IMR-90 (cell line): ENCODE results near the gene GABRB3. TPM values are rescaled to one million over a fixed set of nuclear protein-coding genes. Genes with fewer than 3 reads are reported as not detected.

Experiments used
- ATAC-seq: fragments of 200-7000 bp; cut with Tn5 transposase; 2 replicates; pipeline ENCODE4 v1.9.1; 2020; ENCODE audit warnings: low read depth, mild to moderate bottlenecking, moderate library complexity
- BruUV-seq: library from RNA; stranded (reverse); fragments of 400-500 nt; replicated peaks from 2 replicates; lab custom pipeline; 2021; lab: Mats Ljungman, UMichigan
- CTCF ChIA-PET: fragments of 300-600 bp; formaldehyde crosslinking; extraction: SDS; loops from one replicate; lab custom pipeline; 2021; ENCODE audit warnings: antibody characterized with exemption; lab: Yijun Ruan, JAX
- POLR2A ChIA-PET: fragments of 300-600 bp; sonication (Branson Sonifier 250); formaldehyde crosslinking; loops from one replicate; lab custom pipeline; 2022; ENCODE audit warnings: antibody characterized with exemption; ENCODE audit not compliant: unreplicated experiment; lab: Charles Lee
- DNase-seq: peaks from one replicate; pipeline ENCODE4 v3.0.0; 2013
- H2AFZ ChIP-seq: replicated peaks from 2 replicates; pipeline ENCODE3; 2013; ENCODE audit warnings: low read length, mild to moderate bottlenecking; ENCODE audit not compliant: poor library complexity
- H2AK5ac ChIP-seq: 2 replicates; pipeline ENCODE4 v1.6.1; 2013; ENCODE audit warnings: low read depth, low read length, inconsistent platforms
- H2AK9ac ChIP-seq: replicated peaks from 2 replicates; pipeline ENCODE3; 2013; ENCODE audit warnings: mild to moderate bottlenecking, low read depth, low read length, moderate library complexity; ENCODE audit not compliant: poor library complexity
- H2BK120ac ChIP-seq: 2 replicates; pipeline ENCODE4 v1.6.1; 2013; ENCODE audit warnings: low read depth, low read length, inconsistent platforms
- H2BK15ac ChIP-seq: 3 replicates; pipeline ENCODE4 v1.6.1; 2013; ENCODE audit warnings: low read depth, low read length, inconsistent platforms
- H2BK20ac ChIP-seq: 2 replicates; pipeline ENCODE4 v1.6.1; 2013; ENCODE audit warnings: low read depth, mild to moderate bottlenecking, inconsistent platforms, low read length, moderate library complexity
- H2BK5ac ChIP-seq: 2 replicates; pipeline ENCODE4 v1.6.1; 2013; ENCODE audit warnings: mild to moderate bottlenecking, low read depth, low read length, inconsistent platforms; ENCODE audit not compliant: poor library complexity, severe bottlenecking
- H3K14ac ChIP-seq: replicated peaks from 2 replicates; pipeline ENCODE4 v1.6.1; 2013; ENCODE audit warnings: low read depth, low read length, inconsistent platforms
- H3K18ac ChIP-seq: 2 replicates; pipeline ENCODE4 v1.6.1; 2013; ENCODE audit warnings: low read depth, low read length, control low read depth
- H3K23ac ChIP-seq: 2 replicates; pipeline ENCODE4 v1.6.1; 2013; ENCODE audit warnings: low read depth, low read length, inconsistent platforms
- H3K27ac ChIP-seq: 2 replicates; pipeline ENCODE4 v1.5.1; 2013; ENCODE audit warnings: mild to moderate bottlenecking, control low read depth, low read length; ENCODE audit not compliant: insufficient read depth
- H3K27me3 ChIP-seq: 2 replicates; pipeline ENCODE4 v1.6.1; 2013; ENCODE audit warnings: low read length; ENCODE audit not compliant: control insufficient read depth, insufficient read depth
- H3K36me3 ChIP-seq: 2 replicates; pipeline ENCODE4 v1.6.1; 2013; ENCODE audit warnings: low read length, mixed read lengths; ENCODE audit not compliant: control insufficient read depth, insufficient read depth
- H3K4ac ChIP-seq: 2 replicates; pipeline ENCODE4 v1.6.1; 2013; ENCODE audit warnings: low read depth, low read length, inconsistent platforms
- H3K4me1 ChIP-seq: 2 replicates; pipeline ENCODE4 v1.6.1; 2013; ENCODE audit warnings: low read length, mixed read lengths; ENCODE audit not compliant: control insufficient read depth, insufficient read depth
- H3K4me2 ChIP-seq: 2 replicates; pipeline ENCODE4 v1.6.1; 2013; ENCODE audit warnings: low read depth, mild to moderate bottlenecking, control low read depth, low read length, moderate library complexity
- H3K4me3 ChIP-seq: 2 replicates; pipeline ENCODE4 v1.5.1; 2013; ENCODE audit warnings: low read depth, mild to moderate bottlenecking, control low read depth, low read length, moderate library complexity; ENCODE audit not compliant: insufficient read depth
- H3K56ac ChIP-seq: 2 replicates; pipeline ENCODE4 v1.6.1; 2013; ENCODE audit warnings: low read length, inconsistent platforms; ENCODE audit not compliant: insufficient read depth; ENCODE audit errors: extremely low read depth
- H3K79me1 ChIP-seq, 2 experiments: 2 replicates each; pipeline ENCODE4 v1.6.1; 2013; ENCODE audit warnings: low read length in 2 of 2, inconsistent platforms in 1 of 2, low read depth in 1 of 2
- H3K9ac ChIP-seq: 2 replicates; pipeline ENCODE4 v1.6.1; 2013; ENCODE audit warnings: low read depth, low read length, control low read depth
- H3K9me1 ChIP-seq: 2 replicates; pipeline ENCODE4 v1.6.1; 2013; ENCODE audit warnings: low read length, inconsistent platforms; ENCODE audit not compliant: insufficient read depth
- H3K9me3 ChIP-seq: 2 replicates; pipeline ENCODE4 v1.6.1; 2013; ENCODE audit warnings: low read length; ENCODE audit not compliant: control insufficient read depth, insufficient read depth
- H4K20me1 ChIP-seq: 2 replicates; pipeline ENCODE4 v1.6.1; 2013; ENCODE audit warnings: low read length, inconsistent platforms; ENCODE audit not compliant: insufficient read depth
- H4K5ac ChIP-seq: 2 replicates; pipeline ENCODE4 v1.6.1; 2013; ENCODE audit warnings: mild to moderate bottlenecking, low read depth, low read length, control low read depth
- H4K8ac ChIP-seq, 2 experiments: 2 replicates each; pipeline ENCODE4 v1.6.1; 2013; ENCODE audit warnings: low read depth in 2 of 2, low read length in 2 of 2, control low read depth in 1 of 2, inconsistent platforms in 1 of 2
- H4K91ac ChIP-seq: 2 replicates; pipeline ENCODE4 v1.6.1; 2013; ENCODE audit warnings: low read depth, low read length, inconsistent platforms; ENCODE audit not compliant: insufficient read depth
- CEBPB ChIP-seq: IDR thresholded peaks from 2 replicates; pipeline ENCODE4 v1.6.1; 2012; ENCODE audit warnings: low read depth, low read length, improper control_type of control experiment
- CHD1 ChIP-seq: IDR thresholded peaks from 2 replicates; pipeline ENCODE4 v1.6.1; 2012; ENCODE audit warnings: low read depth, low read length, improper control_type of control experiment
- RAD21 ChIP-seq: IDR thresholded peaks from 2 replicates; pipeline ENCODE4 v1.6.1; 2012; ENCODE audit warnings: low read length, improper control_type of control experiment
- RFX5 ChIP-seq: IDR thresholded peaks from 2 replicates; pipeline ENCODE4 v1.8.0; 2012; ENCODE audit warnings: low read depth, mild to moderate bottlenecking, low read length, moderate library complexity
- whole genome bisulfite sequencing, 2 experiments: methylation state at CpG; one replicate each; pipeline versions ENCODE4 v1.1.5 to v1.1.7; 2013; ENCODE audit warnings: missing lambda C conversion rate in 2 of 2; ENCODE audit not compliant: insufficient read length in 1 of 2; ENCODE audit errors: extremely low coverage in 2 of 2; 5-methylcytosine and 5-hydroxymethylcytosine counted together
- dilution Hi-C: fragments of 300-500 bp; cut with HindIII; formaldehyde crosslinking; loops from one replicate; pipeline ENCODE4 v1.14.3; 2018; ENCODE audit warnings: low sequenced_read_pairs; ENCODE audit not compliant: unreplicated experiment
- in situ Hi-C: fragments of 300-500 bp; cut with MboI; formaldehyde crosslinking; loops from 3 replicates; pipeline ENCODE4 v1.14.3; 2019; ENCODE audit warnings: low sequenced_read_pairs, inconsistent platforms, mixed read lengths
- intact Hi-C: fragments of 100-400 bp; cut with micrococcal nuclease; formaldehyde crosslinking; loops from 2 replicates; pipeline ENCODE4 v1.10.0; 2022
- polyA plus RNA-seq, 3 experiments: library from polyadenylated mRNA; depleted of rRNA; stranded (reverse); fragments of >200 nt; gene quantifications; 2 replicates each; pipeline ENCODE4 v1.2.3, GENCODE V29; 2012; ENCODE audit warnings: low replicate concordance in 1 of 3
- total RNA-seq: library from RNA; depleted of rRNA; stranded (reverse); fragments of >200 nt; gene quantifications from 2 replicates; pipeline ENCODE4 v1.2.3, GENCODE V29; 2012

Gene GABRB3
- total and polyA plus RNA-seq, 2 of the 4 experiments (the other 2 are of a cell fraction), result 0.36 to 0.54 TPM

DNA sequence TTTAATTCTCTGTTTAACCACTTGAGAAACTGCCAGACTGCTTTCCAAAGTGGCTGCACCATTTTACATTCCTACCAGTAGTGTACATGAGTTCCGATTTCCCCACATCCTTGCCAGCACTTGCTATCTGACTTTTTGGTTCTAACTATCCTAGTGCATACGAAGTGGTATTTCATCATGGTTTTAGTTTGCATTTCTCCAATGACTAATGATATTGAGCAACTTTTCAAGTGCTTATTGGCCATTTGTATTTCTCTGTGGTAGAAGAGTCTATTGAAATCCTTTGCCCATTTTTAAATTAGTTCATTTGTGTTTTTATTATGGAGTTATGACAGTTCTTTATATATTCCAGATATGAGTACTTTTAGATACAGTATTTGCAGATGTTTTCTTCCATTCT lies 247.8 kb downstream of the GABRB3 start:
- no peak overlapping the region for H3K27ac ChIP-seq
- no peak overlapping the region for H3K18ac ChIP-seq
- no peak overlapping the region for H3K9ac ChIP-seq
- H3K79me1 ChIP-seq, result no peaks in the 10 kb centered on the region
- no peak for DNase-seq
- no peak overlapping the region for H2BK20ac ChIP-seq
- no peak overlapping the region for H3K23ac ChIP-seq
- BruUV-seq, result no TSS peak
- no peak overlapping the region for H2AK9ac ChIP-seq
- H2BK120ac ChIP-seq, result no peak overlapping the region
- no peaks in the 10 kb centered on the region for H4K20me1 ChIP-seq
- no peak overlapping the region for H2AFZ ChIP-seq
- no peaks in the 10 kb centered on the region for H3K9me1 ChIP-seq
- in situ Hi-C loops, result no loop called here
- no peak overlapping the region for H3K14ac ChIP-seq
- no peak overlapping the region for H2BK15ac ChIP-seq
- intact Hi-C loops, result no loop called here
- no peak overlapping the region for H3K4me3 ChIP-seq
- no peak overlapping the region for H4K5ac ChIP-seq
- no peak overlapping the region for H3K4ac ChIP-seq
- H3K27me3 ChIP-seq, result no peaks in the 10 kb centered on the region
- H3K4me2 ChIP-seq, result no peak overlapping the region
- CTCF ChIA-PET, result no interaction called here
- no peak overlapping the region for H3K56ac ChIP-seq
- TF ChIP-seq RFX5 (no peak), RAD21 (no peak), CHD1 (no peak), CEBPB (0 out of 2 replicates have a peak, but pooled peaks have one; percentile 11)
- POLR2A ChIA-PET, result no interaction called here
- ATAC-seq, result no peak
- dilution Hi-C loops, result no loop called here
- H3K9me3 ChIP-seq, result peaks cover 2% of the 10 kb centered on the region; the same call in 1 of the 2 replicates
- H2BK5ac ChIP-seq, result no peak overlapping the region
- H3K36me3 ChIP-seq, result no peaks in the 10 kb centered on the region
- no peaks in the 10 kb centered on the region for H3K4me1 ChIP-seq
- H4K8ac ChIP-seq, result no peak overlapping the region
- H2AK5ac ChIP-seq, result no peak overlapping the region
- WGBS, 2 experiments, result no CpG with 5 or more reads among the region's 2 CpGs
- H4K91ac ChIP-seq, result no peak overlapping the region
